WERI-Rb-1 (cell line): ENCODE results near the gene PSMD13.
A peak's percentile ranks its signal among the peaks of the same experiment; 100 is the strongest.

Experiments used
- DNase-seq: peaks from one replicate; pipeline ENCODE4 v3.0.0-alpha.2; 2020
- H3K27ac ChIP-seq: fragments of 250-450 bp; sonication (Bioruptor Pico); 2 replicates; pipeline ENCODE4 v1.5.1; 2020; ENCODE audit warnings: mild to moderate bottlenecking, moderate library complexity
- H3K27me3 ChIP-seq: fragments of 250-450 bp; sonication (Bioruptor Pico); 2 replicates; pipeline ENCODE4 v1.5.1; 2021; ENCODE audit warnings: mild to moderate bottlenecking, low read depth, moderate library complexity; ENCODE audit not compliant: insufficient read depth, severe bottlenecking
- H3K36me3 ChIP-seq: fragments of 250-450 bp; sonication (Bioruptor Pico); 2 replicates; pipeline ENCODE4 v1.5.1; 2020; ENCODE audit warnings: mild to moderate bottlenecking, moderate library complexity
- H3K4me3 ChIP-seq: 2 replicates; pipeline ENCODE4 v1.5.1; 2011; ENCODE audit warnings: low read depth, mild to moderate bottlenecking, control low read depth, low read length
- H3K9me3 ChIP-seq: fragments of 250-450 bp; sonication (Bioruptor Pico); 2 replicates; pipeline ENCODE4 v1.5.1; 2021; ENCODE audit warnings: mild to moderate bottlenecking, moderate library complexity; ENCODE audit not compliant: severe bottlenecking
- CTCF ChIP-seq: IDR thresholded peaks from 2 replicates; pipeline ENCODE4 v1.5.1; 2011; ENCODE audit warnings: low read depth, mild to moderate bottlenecking, control low read depth, inconsistent platforms, low read length

The PSMD13 gene

GRCh38 chr11:278001-278951 lies 41.5 kb downstream of the PSMD13 start, which contains the start of gene NLRP6:
Gene NLRP6, plus strand, starts transcription at chr11:278407. Its CDS starts 163 bp downstream, at chr11:278570.
- TF ChIP-seq CTCF: no peak
- DNase-seq: no peak
- Histone ChIP-seq H3K27me3 (peaks cover 33% of the 10 kb centered on the region), H3K4me3 (no peak within 1 kb of the TSS), H3K36me3 (no peaks in the 10 kb centered on the region), H3K27ac (no peak within 1 kb of the TSS), H3K9me3 (peaks cover 2% of the 10 kb centered on the region)

GRCh38 chr11:279040-279965 lies 42.5 kb downstream of the PSMD13 start:
- Histone ChIP-seq H3K9me3 (peaks cover 2% of the 10 kb centered on the region), H3K27ac (no peak overlapping the region), H3K27me3 (peaks cover 33% of the 10 kb centered on the region), H3K4me3 (no peak overlapping the region), H3K36me3 (no peaks in the 10 kb centered on the region)
- no peak for DNase-seq
- no peak for TF ChIP-seq CTCF

GRCh38 chr11:279966-280705 lies 43.4 kb downstream of the PSMD13 start:
- Histone ChIP-seq H3K27me3 (peaks cover 33% of the 10 kb centered on the region), H3K4me3 (peak overlapping the region; percentile 36), H3K9me3 (peaks cover 2% of the 10 kb centered on the region), H3K27ac (no peak overlapping the region), H3K36me3 (no peaks in the 10 kb centered on the region)
- TF ChIP-seq CTCF: 0 out of 2 replicates have a peak, but pooled peaks have one; percentile 2
- peak; percentile 20 for DNase-seq

- peak; percentile 11 for DNase-seq
- peak overlapping the region; percentile 36 for H3K4me3 ChIP-seq
- TF ChIP-seq CTCF: no peak
- no peak overlapping the region for H3K27ac ChIP-seq
- no peaks in the 10 kb centered on the region for H3K36me3 ChIP-seq
- peaks cover 2% of the 10 kb centered on the region for H3K9me3 ChIP-seq
- peaks cover 33% of the 10 kb centered on the region for H3K27me3 ChIP-seq
These were observed 44.1 kb downstream of the PSMD13 start for GRCh38 chr11:280706-281485.
